ENCODE data around the gene ZDHHC14. TPM values are rescaled to one million over a fixed set of nuclear protein-coding genes. Genes with fewer than 3 reads are reported as not detected.

Gene ZDHHC14
- total and polyA plus RNA-seq, 2 of the 8 experiments (the other 6 are each of a cell fraction or from before 2014, with no cell fraction given) = 2.9 to 5.3 TPM

GRCh38 chr6:157571950-157572349 is 191.0 kb downstream of the ZDHHC14 start (continued):
- TF ChIP-seq RXRA (IDR thresholded peaks at IDR 0.05; ENCODE audit: insufficient read depth, low read depth, low read length) = no peak
- no peak for TF ChIP-seq RAD21 (IDR thresholded peaks at IDR 0.05 in 1 of 2, conservative IDR thresholded peaks at IDR 0.05 in 1 of 2; ENCODE audit: low read depth in 2 of 2, low read length in 2 of 2)
- TF ChIP-seq TAF7 (optimal IDR thresholded peaks at IDR 0.05; ENCODE audit: borderline replicate concordance, low read depth, low read length) = no peak
- no peak for TF ChIP-seq TEAD4 (IDR thresholded peaks at IDR 0.05; ENCODE audit: low read depth, low read length)
- TF ChIP-seq POLR2A (IDR thresholded peaks at IDR 0.05; ENCODE audit: control extremely low read depth in 1 of 2, low read depth in 2 of 2, low read length in 2 of 2) = no peak
- no peak for TF ChIP-seq TCF12 (IDR thresholded peaks at IDR 0.05; ENCODE audit: low read depth, low read length)
